A673 (cell line): ENCODE measurements around the gene PIAS1.

Experiments used
- CTCF ChIP-seq: fragments of 300-800, 200-600 bp; sonication (generic); conservative IDR thresholded peaks from 2 replicates; pipeline ENCODE4 v1.5.1; 2017; ENCODE audit warnings: low read depth, mild to moderate bottlenecking, antibody characterized with exemption, low read length, moderate library complexity, mixed read lengths
- EZH2 ChIP-seq: fragments of 200-600 bp; sonication (generic); IDR thresholded peaks from 2 replicates; pipeline ENCODE4 v1.6.1; 2017; ENCODE audit warnings: borderline replicate concordance, low read depth, mild to moderate bottlenecking, mixed read lengths, antibody characterized with exemption, low read length; ENCODE audit not compliant: poor library complexity, severe bottlenecking

- no peak for TF ChIP-seq CTCF
- TF ChIP-seq EZH2, result no peak
These were observed 76.7 kb downstream of the PIAS1 start for GRCh38 chr15:68130851-68131250.
